Measurements from ENCODE around the gene ENDOG.
"Not testable (repeated sequence)": the region's sequence is repeated elsewhere in the genome, so short reads cannot be mapped to it uniquely, and the experiment has no call there.

The ENDOG gene

GRCh38 chr9:128829477-128830251 is 11.4 kb downstream of the ENDOG start, which contains the start of gene SPOUT1:
SPOUT1 (minus strand) TSS chr9:128829794; CDS start chr9:128829780, 14 bp downstream.
- DNase-seq, result peak; percentile 93

DNA sequence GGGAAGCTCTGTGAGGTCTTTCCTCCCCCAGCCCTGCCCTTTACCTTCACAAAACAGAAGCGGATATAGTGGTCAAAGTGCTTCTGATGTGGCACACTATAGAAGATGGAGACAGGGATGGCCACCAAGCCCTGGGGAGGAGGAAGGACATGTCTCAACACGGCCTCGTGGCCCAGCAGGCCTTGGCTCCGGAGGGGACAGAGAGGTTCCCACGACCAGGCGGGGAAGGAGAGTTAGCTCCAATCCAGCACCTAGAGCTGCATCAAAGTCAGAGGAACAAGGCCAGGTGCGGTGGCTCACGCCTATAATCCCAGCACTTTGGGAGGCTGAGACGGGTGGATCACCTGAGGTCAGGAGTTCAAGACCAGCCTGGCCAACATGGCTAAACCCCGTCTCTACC is 15.4 kb downstream of the ENDOG start:
- DNase-seq, result no peak

GRCh38 chr9:128835246-128836210 is 17.2 kb downstream of the ENDOG start:
- DNase-seq, result no peak

GRCh38 chr9:128836509-128837145 is 18.3 kb downstream of the ENDOG start:
- no peak for DNase-seq

GRCh38 chr9:128838338-128838737 is 20.0 kb downstream of the ENDOG start:
- DNase-seq, result no peak

DNA sequence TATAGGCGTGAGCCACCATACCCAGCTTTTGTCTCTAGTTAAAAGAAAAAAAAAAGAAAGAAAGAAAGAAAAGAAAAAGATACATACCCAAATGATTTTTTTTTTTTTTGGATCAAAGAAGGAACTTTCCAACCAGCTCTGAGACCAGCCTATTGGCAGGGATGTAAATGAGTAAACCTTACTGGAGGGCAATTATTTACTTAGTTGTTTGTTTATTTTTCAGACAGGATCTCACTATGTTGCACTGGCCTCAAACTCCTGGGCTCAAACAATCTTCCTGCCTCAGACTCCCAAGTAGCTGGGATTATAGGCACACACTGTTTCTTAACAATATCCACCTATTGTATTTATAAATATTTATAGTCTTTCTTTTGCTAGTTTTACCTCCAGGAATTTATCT is 22.2 kb downstream of the ENDOG start:
- no peak for DNase-seq

GRCh38 chr9:128841694-128842492 is 23.6 kb downstream of the ENDOG start:
- DNase-seq, result no peak

DNA sequence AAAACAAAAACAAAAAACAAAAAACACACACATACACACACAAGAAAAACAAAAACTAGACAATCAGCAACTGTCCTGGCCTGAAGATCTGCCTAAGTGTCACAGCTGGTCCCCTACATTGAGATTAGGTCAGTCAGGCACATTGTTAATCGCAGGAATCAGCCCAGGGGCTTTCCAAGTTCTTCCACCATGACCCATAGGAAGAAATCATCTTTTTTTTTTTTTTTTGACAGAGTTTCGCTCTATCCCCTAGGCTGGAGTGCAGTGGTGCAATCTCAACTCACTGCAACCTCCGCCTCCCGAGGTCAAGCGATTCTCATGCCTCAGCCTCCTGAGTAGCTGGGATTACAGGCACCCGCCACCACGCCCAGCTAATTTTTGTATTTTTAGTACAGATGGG is 24.9 kb downstream of the ENDOG start:
- not testable (repeated sequence) for DNase-seq

GRCh38 chr9:128845186-128845931 is 27.1 kb downstream of the ENDOG start:
- DNase-seq, result no peak

DNA sequence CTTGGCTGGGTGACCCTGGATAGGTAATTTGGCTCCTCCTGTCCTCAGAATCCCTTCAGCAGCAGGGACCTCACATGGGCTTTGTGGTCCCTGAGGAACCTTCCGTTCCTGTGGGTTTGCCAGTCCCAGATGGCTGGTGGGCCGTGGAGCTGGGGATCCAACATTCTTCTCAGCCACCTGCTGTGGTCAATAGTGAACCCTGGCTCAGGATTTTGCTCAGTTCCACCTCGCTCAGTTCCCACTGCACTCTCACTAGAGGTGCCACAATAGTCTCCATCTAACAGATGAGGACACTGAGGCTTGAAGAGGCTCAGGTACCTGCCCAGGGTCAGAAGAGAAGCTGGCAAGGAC is 28.4 kb downstream of the ENDOG start:
- no peak for DNase-seq

DNA sequence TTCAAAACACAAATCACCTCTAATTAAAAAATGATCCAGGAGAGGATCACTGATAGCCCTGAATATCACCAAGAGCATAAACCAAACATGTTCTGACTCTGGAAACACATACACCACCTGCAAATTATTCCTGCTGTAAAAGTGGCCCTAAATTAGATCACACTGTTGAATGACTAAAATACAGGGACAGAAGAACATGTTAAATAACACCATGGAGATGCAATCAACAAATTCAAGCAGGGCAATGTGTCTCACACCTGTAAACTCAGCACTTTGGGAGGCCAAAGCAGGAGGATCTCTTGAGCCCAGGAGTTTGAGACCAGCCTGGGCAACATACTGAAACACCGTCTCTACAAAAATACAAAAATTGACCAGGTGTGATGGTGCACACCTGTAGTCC is 29.5 kb downstream of the ENDOG start:
- DNase-seq, result no peak

DNA sequence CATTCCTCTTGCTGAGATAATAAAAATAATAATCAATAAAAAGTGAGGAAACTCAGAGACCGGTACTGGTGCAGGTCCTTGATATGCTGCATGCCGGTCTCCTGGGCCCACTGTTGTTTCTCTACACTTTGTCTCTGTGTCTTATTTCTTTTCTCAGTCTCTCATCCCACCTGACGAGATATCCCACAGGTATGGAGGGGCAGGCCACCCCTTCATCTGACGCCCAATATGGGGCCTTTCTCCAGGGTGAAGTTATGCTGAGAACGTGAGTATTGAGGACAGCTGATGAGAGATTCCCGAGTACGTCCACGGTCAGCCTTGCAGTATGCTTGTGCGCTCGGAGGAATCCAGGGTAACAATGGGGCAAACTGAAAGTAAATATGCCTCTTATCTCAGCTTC is 32.7 kb downstream of the ENDOG start:
- DNase-seq, result not testable (repeated sequence)

- DNase-seq, result not testable (repeated sequence)
Observed at GRCh38 chr9:128851779-128852600, 33.7 kb downstream of the ENDOG start.

- DNase-seq, result not testable (repeated sequence)
Observed at GRCh38 chr9:128852646-128853045, 34.3 kb downstream of the ENDOG start.

- DNase-seq, result not testable (repeated sequence)
Observed at GRCh38 chr9:128854454-128854853, 36.2 kb downstream of the ENDOG start.

GRCh38 chr9:128858476-128858875 is 40.2 kb downstream of the ENDOG start:
- not testable (repeated sequence) for DNase-seq

GRCh38 chr9:128860937-128861336 is 42.6 kb downstream of the ENDOG start:
- DNase-seq, result no peak

DNA sequence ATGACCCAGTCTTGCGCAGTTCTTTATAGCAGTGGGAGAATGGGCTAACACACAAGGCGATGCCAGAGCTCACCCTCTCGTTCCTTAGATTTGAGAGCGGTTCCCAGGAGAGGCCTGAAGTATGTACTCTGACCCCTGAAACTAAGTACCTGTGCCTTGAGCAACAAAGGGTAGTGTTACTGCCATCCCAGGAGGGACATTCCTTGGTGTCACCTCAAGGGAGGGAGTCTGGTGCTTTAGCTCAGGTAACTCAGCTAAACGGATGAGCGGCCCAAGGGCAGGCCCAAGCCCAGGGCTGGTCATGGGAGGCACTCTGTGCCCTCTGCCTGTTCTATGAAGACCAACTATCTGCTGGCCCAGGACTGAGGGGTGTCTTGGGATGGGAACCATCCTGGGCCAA is 43.2 kb downstream of the ENDOG start:
- DNase-seq, result no peak

DNA sequence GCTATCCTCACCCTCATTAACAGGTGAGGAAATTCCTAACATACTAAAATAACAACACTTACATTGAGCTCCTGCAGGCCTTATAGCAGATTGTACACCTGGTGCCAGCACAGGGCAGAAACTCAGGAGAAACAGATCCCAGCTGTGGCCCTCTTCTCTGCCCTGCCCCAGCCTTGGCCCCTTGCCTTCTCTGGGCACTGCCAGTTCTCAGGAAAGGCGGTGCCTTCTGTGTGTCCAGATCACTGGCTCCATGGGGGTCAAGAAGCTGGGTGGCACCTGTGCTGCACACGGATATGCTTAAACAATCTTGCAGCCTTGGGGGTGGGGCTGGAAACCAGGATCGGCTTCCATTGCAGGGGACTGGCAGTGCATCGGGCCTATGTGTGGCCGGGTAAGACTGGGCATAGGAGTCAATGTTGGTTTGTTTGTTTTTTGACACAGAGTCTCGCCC is 44.1 kb downstream of the ENDOG start:
- no peak for DNase-seq

GRCh38 chr9:128863647-128864046 is 45.3 kb downstream of the ENDOG start:
- peak; percentile 91 for DNase-seq

Data from activated CD4-positive, CD25-positive, alpha-beta regulatory T cell treated with anti-CD3 and anti-CD28 coated beads, Interleukin-2, amount 50 U/mL, for 72 hours (primary cell).